GM19240 (cell line): ENCODE results near the gene HYI.
"Not testable (repeated sequence)": the region's sequence is repeated elsewhere in the genome, so short reads cannot be mapped to it uniquely, and the experiment has no call there.

Experiments used
- DNase-seq: peaks from one replicate; pipeline ENCODE4 v3.0.0; 2011; ENCODE audit warnings: low spot score; ENCODE audit not compliant: insufficient read length

Gene HYI

GRCh38 chr1:43430831-43431230 is 22.9 kb downstream of the HYI start:
- DNase-seq: no peak

DNA sequence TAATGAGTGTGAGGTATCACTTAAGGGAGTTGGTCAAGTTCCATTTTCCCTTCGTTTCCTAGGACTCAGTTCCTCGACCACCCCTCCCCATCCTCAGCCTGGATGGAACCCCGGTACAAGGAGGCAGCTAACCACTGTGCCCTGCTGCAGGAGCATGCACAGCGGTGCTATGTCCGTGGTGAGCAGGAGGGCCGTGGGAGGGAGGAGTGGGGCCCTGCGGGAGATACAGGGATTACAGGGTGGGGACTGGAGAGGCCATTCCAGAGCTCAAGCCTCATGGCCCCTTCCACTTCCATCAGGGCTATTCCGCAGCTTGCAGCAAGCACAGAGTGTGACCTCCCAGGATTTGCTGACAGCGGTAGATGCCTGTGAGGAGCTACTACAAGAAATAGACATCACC is 25.8 kb downstream of the HYI start:
- no peak for DNase-seq

DNA sequence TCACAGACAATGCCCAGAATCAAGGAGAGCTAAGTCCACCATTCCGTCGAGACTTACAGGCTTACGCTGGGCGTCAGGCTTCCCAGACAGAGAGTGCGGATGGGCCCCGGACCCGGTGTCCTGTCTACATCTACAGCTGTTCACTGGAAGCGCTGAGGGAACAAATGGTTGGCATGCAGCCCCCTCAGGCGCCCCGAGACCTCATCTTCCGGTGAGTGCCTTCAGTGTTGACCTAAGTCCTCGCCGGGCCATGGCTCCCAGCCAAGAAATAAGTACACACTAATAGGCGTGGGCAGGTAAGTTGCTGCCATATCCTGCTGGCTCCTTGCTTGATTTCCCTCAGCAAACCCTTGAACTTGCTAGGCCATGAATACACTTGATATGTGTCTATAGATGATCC is 26.2 kb downstream of the HYI start:
- no peak for DNase-seq

DNA sequence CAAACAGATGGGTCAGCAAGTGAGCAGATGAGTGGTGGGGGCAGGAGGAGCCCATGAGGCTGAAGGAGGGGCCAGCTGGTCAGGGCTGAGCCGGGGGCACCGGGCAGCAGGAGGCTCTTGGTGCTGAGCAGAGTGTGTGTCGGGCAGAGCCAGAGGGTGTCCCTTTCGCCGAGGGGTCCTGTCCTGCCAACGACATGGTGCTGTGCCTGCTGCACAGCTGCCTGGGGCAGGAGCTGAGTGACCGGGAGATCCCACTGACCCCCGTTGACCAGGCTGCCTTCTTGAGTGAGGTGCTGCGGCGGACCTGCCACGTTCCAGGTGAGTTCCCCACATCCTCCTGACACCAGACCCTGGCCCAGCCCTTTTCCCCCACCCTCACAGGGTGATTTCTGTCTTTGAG is 27.5 kb downstream of the HYI start:
- no peak for DNase-seq

GRCh38 chr1:43425045-43425444 is 28.7 kb downstream of the HYI start:
- DNase-seq: no peak

- DNase-seq: no peak
Measured at GRCh38 chr1:43423672-43424550, 29.8 kb downstream of the HYI start.

DNA sequence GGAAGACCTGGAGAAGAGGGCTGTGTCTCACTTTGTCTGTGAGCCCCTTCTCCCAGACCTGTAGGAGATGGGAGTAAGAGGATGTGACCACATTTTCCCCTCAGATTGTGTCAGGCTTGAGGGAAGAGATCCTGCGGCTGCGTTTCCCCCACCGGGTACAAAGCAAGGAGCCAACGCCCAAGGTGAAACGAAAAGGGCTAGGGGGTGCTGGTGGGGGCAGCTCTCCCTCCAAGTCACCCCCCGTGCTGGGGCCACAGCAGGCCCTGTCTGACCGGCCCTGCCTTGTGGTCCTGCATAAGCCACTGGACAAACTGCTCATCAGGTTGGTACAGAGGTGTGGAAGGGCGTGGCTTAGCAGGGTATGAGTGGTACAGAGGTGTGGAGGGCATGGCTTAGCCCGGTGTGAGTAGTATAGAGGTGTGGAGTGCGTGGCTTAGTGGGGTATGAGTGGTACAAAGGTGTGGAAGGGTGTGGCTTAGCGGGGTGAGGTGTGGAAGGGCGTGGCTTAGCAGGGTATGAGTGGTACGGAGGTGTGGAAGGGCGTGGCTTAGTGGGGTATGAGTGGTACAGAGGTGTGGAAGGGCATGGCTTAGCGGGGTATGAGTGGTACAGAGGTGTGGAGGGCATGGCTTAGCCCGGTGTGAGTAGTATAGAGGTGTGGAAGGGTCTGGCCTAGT is 30.6 kb downstream of the HYI start:
- no peak for DNase-seq

GRCh38 chr1:43421976-43422750 is 31.6 kb downstream of the HYI start:
- DNase-seq: no peak

GRCh38 chr1:43421396-43421795 is 32.3 kb downstream of the HYI start:
- no peak for DNase-seq

GRCh38 chr1:43420874-43421273 is 32.9 kb downstream of the HYI start:
- no peak for DNase-seq

- DNase-seq: no peak
Measured at GRCh38 chr1:43419627-43420425, 33.9 kb downstream of the HYI start.

DNA sequence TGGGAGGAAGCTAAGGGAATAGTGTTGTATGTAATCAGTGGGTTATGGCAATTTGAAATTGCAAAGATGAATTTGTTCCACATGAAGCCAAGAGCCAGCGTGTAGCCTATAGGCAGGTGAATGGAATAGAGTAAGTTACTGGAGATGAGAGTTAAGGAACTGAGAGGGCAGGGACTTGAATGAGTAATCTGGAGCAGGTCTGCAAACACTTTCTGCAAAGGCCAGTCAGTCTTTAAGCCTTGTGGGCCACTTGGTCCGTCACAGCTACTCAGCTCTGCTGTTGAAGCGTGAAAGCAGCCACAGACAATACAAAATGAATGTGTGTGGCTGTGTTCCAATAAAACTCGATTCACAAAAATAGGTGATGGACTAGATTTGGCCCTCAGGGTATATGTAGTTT is 34.9 kb downstream of the HYI start:
- no peak for DNase-seq

DNA sequence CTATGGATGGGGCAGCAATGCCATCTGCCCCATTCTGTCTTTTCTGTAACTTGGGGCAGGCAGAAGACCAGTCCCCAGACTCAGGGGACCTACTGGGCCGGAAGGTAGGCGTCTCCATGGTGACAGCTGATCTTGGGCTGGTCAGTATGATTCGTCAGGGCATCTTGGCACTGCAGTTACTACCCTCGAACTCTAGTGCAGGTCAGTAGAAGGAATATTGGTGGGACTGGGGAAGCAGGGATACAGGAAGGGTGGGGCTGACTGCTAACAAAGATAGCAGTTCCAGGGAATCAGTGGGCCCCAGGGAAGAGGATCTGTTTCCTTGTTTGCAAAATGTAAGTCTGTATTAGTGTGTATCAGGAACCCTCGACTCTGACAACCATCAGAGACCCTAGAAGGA is 37.8 kb downstream of the HYI start:
- DNase-seq: no peak

- peak; percentile 30 for DNase-seq
Measured at GRCh38 chr1:43414634-43415223, 39.0 kb downstream of the HYI start.

GRCh38 chr1:43413426-43413825 is 40.3 kb downstream of the HYI start:
- not testable (repeated sequence) for DNase-seq

- no peak for DNase-seq
Measured at GRCh38 chr1:43410571-43410970, 43.2 kb downstream of the HYI start.

DNA sequence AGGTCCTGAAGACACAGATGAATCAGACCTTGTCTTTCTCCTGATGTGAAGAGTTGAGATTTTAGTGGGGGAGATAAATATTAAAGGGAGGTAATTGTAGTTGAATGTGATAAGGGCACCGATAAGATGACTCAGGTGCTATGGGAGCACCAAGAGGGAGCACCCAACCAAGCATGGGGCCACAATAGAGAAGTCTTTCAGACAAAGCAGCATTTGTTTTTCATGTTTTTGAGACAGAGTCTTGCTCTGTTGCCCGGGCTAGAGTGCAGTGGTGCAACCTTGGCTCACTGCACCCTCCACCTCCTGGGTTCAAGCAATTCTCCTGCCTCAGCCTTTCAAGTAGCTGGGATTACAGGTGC is 47.9 kb downstream of the HYI start:
- DNase-seq: no peak

DNA sequence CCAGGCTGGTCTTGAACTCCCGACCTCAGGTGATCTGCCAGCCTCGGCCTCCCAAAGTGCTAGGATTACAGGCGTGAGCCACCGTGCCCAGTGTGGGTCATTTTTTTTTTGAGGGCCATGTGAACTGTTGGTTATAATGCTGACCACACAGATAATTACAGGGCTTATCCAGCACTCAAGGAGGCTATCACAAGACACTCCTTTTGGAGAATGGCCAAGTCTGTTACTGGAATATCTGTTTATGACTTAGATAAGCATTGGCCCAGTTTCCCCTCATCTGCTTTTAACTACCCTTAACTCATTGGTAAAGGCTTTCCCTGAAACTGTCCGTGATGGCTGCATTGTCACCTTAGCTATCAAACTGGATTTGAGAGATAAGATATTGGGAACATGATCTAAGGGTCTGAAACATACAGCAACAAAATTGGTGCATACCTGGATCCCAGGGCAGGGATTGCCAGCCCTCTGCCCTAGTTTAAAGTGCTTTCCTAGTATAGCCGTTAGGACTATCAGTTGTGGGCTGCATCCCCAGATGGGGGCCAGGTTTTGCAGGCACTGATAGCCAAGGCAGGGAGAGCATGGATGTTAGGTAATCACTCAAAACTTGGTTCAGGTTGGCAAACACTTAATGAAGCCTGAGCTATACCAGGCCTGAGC is 48.4 kb downstream of the HYI start:
- DNase-seq: no peak

DNA sequence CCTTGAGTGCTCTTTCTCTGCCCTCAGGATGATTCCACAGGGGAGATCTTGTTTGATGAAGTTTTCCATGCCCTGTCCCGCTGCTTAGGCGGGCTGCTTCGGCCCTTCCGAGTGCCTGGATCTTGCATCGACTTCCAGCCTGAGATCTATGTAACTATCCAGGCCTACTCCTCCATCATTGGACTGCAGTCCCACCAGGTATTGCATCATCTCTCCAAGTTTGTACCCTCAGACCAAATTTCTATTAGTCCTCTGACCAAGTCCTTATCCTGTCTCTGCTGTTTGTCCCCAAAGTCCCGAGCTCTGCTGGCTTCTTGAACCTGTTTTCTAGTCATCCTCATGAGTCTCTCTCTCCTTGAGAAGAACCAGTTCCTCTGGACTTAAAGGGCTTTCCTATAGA is 49.4 kb downstream of the HYI start:
- DNase-seq: no peak

DNA sequence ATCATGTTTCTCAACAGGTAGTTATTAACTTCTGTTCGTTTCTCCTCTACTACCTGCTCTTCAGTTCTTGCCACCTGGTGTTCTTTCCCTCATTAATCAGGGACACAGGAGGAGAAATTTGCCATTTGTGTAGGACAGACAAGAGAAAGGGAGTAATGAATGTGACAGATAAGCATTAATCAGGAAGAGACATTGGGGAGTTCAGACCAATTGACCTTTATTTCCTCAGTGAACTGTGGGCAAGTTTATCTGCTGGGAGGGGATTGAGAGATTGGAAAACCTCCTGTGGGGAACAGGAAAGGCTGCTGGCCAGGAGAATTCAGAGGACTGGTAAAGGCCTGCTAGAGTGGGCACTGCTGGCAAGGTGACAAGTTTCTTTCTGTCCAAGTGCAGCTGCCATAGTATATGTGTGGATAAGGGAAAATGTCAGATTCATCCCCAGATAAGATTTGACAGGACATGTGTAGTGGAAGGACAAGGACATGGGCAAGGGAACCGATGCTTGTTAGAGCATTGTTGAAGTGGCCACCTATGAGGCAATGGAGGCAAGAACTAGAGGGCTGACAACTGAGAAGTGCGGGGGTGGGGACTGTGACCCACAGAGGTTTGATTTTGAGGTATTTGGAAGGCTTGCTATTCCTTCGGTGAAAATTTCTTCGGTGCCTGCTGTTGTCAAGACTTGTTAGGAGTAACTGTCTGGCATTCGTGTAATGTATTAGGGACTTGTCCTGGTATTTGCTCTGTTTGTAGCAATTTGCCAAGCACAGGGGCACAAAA is 51.5 kb downstream of the HYI start:
- no peak for DNase-seq
